GM10266 (cell line): ENCODE data around the gene CHCHD3.
A peak's percentile ranks its signal among the peaks of the same experiment; 100 is the strongest.

ENCODE experiments used
- DNase-seq: peaks from one replicate; pipeline ENCODE4 v3.0.0; 2012; ENCODE audit errors: extremely low spot score
- TF ChIP-seq, protein P1 (sequence below): IDR thresholded peaks from 2 replicates; pipeline ENCODE4 v1.5.1; 2012; ENCODE audit warnings: mild to moderate bottlenecking, low read depth; ENCODE audit not compliant: control insufficient read depth, insufficient read depth; ENCODE audit errors: missing control alignments

CHCHD3 gene

DNA sequence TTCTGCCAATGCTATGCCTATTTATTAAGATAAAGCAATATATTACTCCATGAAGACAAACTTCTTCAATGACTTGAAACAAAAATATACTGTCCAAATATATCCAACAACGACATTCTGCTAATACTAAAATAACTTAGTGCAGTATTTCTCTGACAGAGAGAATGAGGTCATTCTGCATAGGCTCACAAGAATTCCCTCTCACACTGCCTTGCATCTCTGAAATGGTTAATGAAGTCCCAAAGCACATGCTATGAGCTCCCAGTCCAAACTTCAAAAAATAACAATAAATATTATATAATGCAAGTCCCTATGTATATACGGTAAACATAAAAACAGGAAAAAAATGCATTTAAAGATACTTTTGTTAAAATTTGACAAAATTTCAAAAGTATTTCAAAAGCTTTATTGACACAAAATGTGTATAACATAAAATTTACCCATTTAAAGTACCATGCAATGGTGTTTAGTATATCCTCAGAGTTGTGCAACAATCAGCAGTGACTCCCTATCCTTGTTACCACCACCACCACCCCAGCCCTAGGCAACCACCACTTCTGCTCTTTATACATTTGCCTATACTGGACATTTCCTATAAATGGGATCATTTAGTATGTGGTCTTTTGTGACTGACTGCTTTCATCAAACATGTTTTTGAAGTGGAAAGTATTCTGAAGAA lies 27.6 kb downstream of the CHCHD3 start:
- DNase-seq = no peak
- TF ChIP-seq, protein P1, sequence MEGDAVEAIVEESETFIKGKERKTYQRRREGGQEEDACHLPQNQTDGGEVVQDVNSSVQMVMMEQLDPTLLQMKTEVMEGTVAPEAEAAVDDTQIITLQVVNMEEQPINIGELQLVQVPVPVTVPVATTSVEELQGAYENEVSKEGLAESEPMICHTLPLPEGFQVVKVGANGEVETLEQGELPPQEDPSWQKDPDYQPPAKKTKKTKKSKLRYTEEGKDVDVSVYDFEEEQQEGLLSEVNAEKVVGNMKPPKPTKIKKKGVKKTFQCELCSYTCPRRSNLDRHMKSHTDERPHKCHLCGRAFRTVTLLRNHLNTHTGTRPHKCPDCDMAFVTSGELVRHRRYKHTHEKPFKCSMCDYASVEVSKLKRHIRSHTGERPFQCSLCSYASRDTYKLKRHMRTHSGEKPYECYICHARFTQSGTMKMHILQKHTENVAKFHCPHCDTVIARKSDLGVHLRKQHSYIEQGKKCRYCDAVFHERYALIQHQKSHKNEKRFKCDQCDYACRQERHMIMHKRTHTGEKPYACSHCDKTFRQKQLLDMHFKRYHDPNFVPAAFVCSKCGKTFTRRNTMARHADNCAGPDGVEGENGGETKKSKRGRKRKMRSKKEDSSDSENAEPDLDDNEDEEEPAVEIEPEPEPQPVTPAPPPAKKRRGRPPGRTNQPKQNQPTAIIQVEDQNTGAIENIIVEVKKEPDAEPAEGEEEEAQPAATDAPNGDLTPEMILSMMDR = no peak

DNA sequence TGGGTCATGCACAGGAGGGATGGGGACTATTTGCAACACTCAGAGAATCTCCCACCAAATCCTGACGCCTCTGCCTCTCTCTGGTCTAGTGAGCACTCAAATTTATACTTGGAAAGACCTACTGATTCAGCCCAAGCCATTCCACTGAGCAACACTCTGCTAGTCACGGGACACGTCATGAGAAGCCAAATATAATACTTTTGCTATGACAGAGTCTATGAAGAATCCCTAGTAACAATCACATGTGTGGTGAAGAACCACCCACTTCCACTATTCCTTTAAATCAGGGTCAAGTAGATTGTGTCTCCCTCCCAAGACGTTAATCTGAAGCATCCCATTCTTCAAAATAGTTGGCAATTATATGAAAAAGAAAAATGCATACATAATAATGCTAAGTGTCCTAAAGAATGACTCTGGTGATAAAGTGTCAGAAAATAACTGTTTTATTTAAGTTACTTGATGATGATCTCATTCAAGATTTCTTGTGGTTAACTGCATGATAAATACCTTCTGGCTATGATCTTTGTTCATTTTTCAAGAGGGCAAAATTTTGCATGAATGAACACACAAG lies 28.5 kb downstream of the CHCHD3 start:
- DNase-seq = peak; percentile 37
- TF ChIP-seq, protein P1 = no peak

DNA sequence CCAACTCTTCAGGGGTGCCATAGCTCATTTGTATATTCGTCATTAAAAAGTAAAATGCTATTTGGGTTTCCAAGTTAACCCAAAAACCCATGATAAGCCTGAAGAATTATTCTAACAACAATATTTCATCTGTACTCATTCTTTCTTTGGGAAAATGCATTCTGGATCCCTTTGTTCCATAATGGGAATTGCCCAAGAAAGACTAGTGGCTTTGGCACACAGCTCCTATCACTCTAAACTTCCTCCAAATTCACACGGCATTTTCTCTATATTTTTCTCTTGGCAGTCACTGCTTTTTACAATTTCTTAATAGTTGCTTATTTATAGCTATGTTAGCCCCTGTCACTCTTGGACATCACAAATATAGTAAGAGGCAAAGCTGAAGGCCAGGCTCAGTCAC lies 29.1 kb downstream of the CHCHD3 start:
- TF ChIP-seq, protein P1 = no peak

DNA sequence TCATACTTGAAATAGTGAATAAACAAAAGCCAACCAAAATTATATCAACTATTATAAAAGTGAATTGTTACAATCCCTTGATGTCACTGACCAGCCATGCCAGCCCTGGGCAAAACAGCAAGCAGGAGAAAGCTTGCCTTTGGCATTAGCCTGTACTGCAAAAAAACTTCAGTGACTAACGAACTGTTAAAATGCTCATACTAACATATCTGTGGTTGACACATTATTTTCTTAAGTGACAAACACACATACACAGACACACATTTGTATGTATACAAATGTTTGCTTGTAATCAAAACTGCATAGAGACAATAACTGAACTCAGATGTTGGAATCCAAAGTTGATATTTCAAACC lies 29.5 kb downstream of the CHCHD3 start:
- no peak for DNase-seq
- TF ChIP-seq, protein P1 = no peak

More for the DNA sequence above, 29.1 kb downstream of the CHCHD3 start:
- DNase-seq = no peak

DNA sequence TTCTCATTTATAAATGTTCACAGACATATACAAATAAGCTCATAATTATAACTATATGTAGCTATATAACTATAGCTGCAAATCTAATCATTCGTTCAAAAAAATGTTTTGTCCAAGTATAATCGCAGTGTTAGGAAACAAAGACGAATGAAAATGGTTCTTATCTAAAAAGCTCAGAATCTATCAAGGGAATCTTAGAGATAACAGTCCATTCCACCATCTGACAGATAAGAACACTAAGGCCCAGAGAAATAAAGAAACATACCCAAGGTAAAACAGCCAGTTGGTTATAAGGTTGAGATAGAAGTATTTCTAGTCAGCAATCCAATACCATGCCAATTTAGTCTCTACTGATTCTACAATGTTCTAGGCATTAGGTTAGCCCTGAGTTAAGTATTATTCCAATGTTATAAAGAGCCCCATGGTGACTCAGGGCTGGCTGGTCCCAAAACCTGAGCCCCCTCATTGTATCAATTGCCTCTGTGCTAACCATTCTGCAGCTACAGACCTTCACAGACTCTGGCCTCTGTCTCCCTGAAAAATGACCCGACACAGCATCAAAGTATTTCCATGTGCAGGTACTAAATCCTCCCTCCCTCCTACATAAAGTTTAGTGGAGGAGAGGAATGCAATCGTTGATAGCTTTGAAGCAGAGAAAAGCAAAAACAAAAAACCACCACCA lies 30.0 kb downstream of the CHCHD3 start:
- TF ChIP-seq, protein P1 = no peak
- no peak for DNase-seq

DNA sequence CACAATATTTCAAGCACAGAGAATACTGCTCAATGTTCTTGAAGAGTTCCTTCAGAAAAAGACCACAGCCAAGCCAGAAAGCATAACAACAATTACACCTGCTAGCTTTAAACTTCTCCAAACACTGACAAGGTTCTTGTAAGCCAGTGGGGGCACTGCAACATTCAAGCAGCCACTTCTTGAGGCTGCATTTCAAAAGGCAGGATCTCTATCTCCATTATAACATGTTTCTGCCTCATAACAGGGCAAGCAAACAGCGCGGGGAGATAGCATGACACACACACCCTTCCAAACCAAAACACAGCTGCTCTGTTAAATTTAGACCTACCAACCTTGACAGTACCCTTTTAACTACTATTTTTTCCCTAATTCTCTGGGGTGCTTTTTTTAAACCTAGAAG lies 30.8 kb downstream of the CHCHD3 start:
- TF ChIP-seq, protein P1 = peak; percentile 37
- peak; percentile 22 for DNase-seq
